Fibroblast of skin of back (primary cell): Measurements from ENCODE around the gene FXR1.

ENCODE experiments used
- DNase-seq: peaks from one replicate; pipeline ENCODE4 v3.0.0-alpha.2; 2013

FXR1 gene

DNA sequence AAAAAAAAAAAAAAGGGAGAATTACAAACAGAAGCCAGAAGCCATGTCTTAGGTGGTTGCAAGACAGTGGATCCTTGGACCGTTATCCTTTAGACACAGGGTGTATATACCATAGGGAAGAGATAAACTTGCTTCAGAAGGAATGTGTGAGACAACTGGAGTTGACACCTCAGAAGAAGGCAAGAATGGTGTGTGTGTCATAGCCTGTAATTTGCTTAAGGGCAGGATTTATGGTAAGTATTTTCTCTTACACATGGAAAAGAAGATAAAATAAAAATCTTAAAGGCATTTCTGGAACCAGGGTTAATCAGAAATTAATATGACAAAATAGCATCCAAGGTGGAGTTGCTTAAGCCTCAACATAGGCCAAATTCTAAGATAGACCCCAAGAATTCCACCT lies 96.3 kb downstream of the FXR1 start:
- no peak for DNase-seq

DNA sequence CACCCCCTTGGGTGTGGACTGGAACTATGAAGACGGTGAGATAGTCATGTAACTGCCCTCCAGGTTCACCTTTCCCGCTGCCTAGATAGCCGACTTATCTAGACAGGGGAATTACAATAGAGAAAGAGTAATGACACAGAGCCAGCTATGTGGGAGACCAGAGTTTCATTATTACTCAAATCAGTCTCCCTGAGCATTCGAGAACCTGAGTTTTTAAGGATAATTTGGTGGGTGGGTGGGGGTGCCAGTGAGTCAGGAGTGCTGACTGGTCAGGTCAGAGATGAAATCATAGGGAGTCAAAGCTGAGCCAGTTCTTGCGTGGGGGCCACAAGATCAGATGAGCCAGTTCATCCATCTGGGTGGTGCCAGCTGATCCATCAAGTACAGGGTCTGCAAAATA lies 96.8 kb downstream of the FXR1 start:
- DNase-seq, result no peak

DNA sequence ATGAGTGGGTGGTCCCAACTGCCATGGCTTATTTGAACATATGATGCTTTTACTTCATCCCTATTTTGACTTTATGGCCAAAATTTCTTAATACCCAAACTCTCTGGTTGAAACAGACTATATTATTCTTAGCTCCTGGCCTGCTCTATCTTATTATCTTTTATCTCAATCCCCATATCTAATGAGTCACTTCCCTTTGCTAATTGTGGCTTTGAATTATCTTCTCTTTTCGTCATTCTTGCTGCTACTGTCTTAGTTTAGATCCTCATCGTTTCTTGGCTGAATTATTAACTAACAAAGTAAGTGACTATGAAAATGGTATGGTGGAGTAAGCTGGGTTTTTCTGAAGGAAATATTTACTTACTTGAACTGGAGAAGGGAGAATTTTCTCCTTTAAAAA lies 105.2 kb downstream of the FXR1 start:
- no peak for DNase-seq

DNA sequence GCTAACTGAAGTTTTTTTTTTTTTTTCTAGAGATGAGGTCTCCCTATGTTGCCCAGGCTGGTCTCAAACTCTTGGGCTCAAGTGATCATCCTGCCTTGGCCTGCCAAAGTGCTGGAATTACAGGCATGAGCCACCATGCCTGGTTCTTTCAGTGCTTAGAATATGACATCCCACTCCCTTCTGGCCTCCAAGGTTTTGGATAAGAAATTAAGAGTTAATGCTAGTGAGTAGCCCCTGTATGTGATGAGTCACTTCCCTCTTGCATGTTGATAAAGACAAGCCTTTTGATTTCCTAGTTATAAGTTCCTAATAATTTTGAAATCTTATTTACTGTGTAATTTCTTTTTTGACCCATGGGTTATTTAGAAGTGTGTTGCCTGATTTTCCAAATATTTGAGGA lies 112.7 kb downstream of the FXR1 start:
- DNase-seq, result no peak

DNA sequence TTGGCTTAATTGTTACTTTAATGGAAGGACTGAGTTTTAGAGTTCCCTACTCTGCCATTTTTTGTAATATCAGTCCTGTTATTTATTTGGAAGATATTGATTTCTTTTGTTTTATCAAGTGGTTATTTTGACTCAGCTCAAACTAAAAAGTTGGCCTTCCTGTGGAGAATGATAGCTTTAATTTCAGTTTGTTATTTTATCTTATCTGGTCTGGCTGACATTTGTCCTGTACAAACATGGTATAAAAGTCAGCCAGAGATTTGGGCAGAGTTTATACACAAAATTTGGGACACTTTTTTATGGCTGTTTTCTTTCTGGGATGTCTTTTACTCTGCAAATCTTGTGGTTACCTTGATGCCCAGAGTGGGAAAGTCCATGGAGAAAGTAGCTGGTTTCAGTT lies 118.5 kb downstream of the FXR1 start:
- no peak for DNase-seq
